Right lobe of liver (tissue), 6 donors: ENCODE results near the gene CES5A. TPM values are rescaled to one million over a fixed set of nuclear protein-coding genes. Genes with fewer than 3 reads are reported as not detected.

ENCODE experiments used
- ATAC-seq, 4 donors: fragments of 200-7000 bp; cut with Tn5 transposase; one replicate each; pipeline ENCODE4 v1.9.1; 2020; ENCODE audit warnings: mild to moderate bottlenecking in 4 of 4, moderate library complexity in 4 of 4
- DNase-seq, 3 donors: peaks; one replicate each; pipeline ENCODE4 v3.0.0-alpha.2; 2020
- H3K27ac ChIP-seq, 3 donors: fragments of 200-600 bp; one replicate each; pipeline ENCODE4 v1.8.0; 2022
- H3K27me3 ChIP-seq, 2 donors: fragments of 200-600 bp; one replicate each; pipeline ENCODE4 v1.8.0; 2022
- H3K36me3 ChIP-seq, 4 donors: fragments of 200-600 bp; sonication (generic) in 1 of 4; one replicate each; pipeline versions ENCODE4 v1.5.1 to v1.8.0; 2017 to 2022; ENCODE audit warnings: control low read depth in 1 of 4
- H3K4me1 ChIP-seq, 4 donors: fragments of 200-600 bp; sonication (generic) in 1 of 4; one replicate each; pipeline versions ENCODE4 v1.5.1 to v1.8.0; 2017 to 2022; ENCODE audit warnings: control low read depth in 1 of 4
- H3K4me3 ChIP-seq, 3 donors: fragments of 200-600 bp; one replicate each; pipeline ENCODE4 v1.8.0; 2022
- H3K9me3 ChIP-seq, 4 donors: fragments of 200-600 bp; sonication (generic) in 1 of 4; one replicate each; pipeline versions ENCODE4 v1.5.1 to v1.8.0; 2017 to 2022; ENCODE audit warnings: control low read depth in 1 of 4
- CTCF ChIP-seq, 4 donors: fragments of 200-600 bp in 3 of 4; fragments of 450-650 bp in 1 of 4; IDR thresholded peaks; one replicate each; pipeline versions ENCODE4 v1.5.1 to v1.8.0; 2016 to 2022; ENCODE audit warnings: antibody characterized with exemption in 4 of 4, mild to moderate bottlenecking in 2 of 4
- POLR2A ChIP-seq: fragments of 450-650 bp; IDR thresholded peaks from one replicate; pipeline ENCODE4 v1.6.1; 2017; ENCODE audit warnings: antibody characterized with exemption, mild to moderate bottlenecking
- WGBS: methylation state at CpG from one replicate; pipeline ENCODE4 v1.1.6; 2018; ENCODE audit warnings: low coverage, low lambda C conversion rate; ENCODE audit not compliant: insufficient coverage; ENCODE audit errors: missing lambda C conversion rate; 5-methylcytosine and 5-hydroxymethylcytosine counted together
- intact Hi-C, 2 donors: fragments of 100-400 bp; cut with DNase I; formaldehyde crosslinking; loops; one replicate each; pipeline versions ENCODE4 v1.11.2 to v1.14.1; 2022
- total RNA-seq, 6 experiments: library from RNA; depleted of rRNA in 2 of 6; stranded (reverse); fragments of >200 nt in 2 of 6; fragmentation: NEBNext Ultra II Directional in 3 of 6; extraction: Animal tissue kit (Norgen Biotek cat#: 25700) in 3 of 6; gene quantifications; one replicate each; pipeline versions ENCODE4 v1.1.0 to v1.2.4, GENCODE V29; 2016 to 2023
- donor health status: DM: no; HTN: yes; CAD: no.
- donor health status: DM: no; HTN: no; CAD: no.
- donor health status: DM: no; HTN: no; CAD: no.
- donor health status: DM: no; HTN: yes; CAD: no.
- donor health status: DM: no; HTN: yes; CAD: no.

CES5A gene
- total RNA-seq, 6 experiments from 2014 or later, result 1.2 to 5.2 (median 2.8) TPM

- Histone ChIP-seq H3K27ac (no peak overlapping the region), H3K36me3 (peaks cover 0 to 93% (median 22%) of the 10 kb centered on the region in 4 donors), H3K4me3 (no peak overlapping the region), H3K4me1 (peaks cover 0 to 5% (median 0%) of the 10 kb centered on the region in 4 donors), H3K9me3 (no peaks in the 10 kb centered on the region), H3K27me3 (no peaks in the 10 kb centered on the region)
- intact Hi-C loops, result no loop called here
- DNase-seq (peak in 1 of 3 donors; percentile 40), ATAC-seq (peak in 1 of 4 donors; percentile 8)
- no CpG with 5 or more reads among the region's 2 CpGs for WGBS
- no peak for TF ChIP-seq POLR2A
- no peak for TF ChIP-seq CTCF (IDR thresholded peaks at IDR 0.05)
Measured at GRCh38 chr16:55812951-55813350, 62.2 kb downstream of the CES5A start.

- DNase-seq (no peak), ATAC-seq (no peak)
- peaks cover 0 to 5% (median 0%) of the 10 kb centered on the region in 4 donors for H3K4me1 ChIP-seq
- peaks cover 0 to 82% (median 19%) of the 10 kb centered on the region in 4 donors for H3K36me3 ChIP-seq
- no peaks in the 10 kb centered on the region for H3K27me3 ChIP-seq
- intact Hi-C loops, result no loop called here
- no peaks in the 10 kb centered on the region for H3K9me3 ChIP-seq
- no peak for TF ChIP-seq POLR2A
- TF ChIP-seq CTCF (IDR thresholded peaks at IDR 0.05), result no peak
- 62% methylated on average over 3 of the region's 4 CpGs for WGBS
- no peak overlapping the region for H3K4me3 ChIP-seq
- peak overlapping the region in 1 of 3 donors; percentile 14 for H3K27ac ChIP-seq
Measured at GRCh38 chr16:55811811-55812210, 63.4 kb downstream of the CES5A start.

GRCh38 chr16:55810451-55810961 lies 64.7 kb downstream of the CES5A start:
- DNase-seq, result peak in 1 of 3 donors; percentile 20
- WGBS, result 60% methylated on average over 7 of the region's 8 CpGs
- ATAC-seq, result no peak
- no peaks in the 10 kb centered on the region for H3K27me3 ChIP-seq
- H3K36me3 ChIP-seq, result peaks cover 0 to 69% (median 16%) of the 10 kb centered on the region in 4 donors
- intact Hi-C loops, result no loop called here
- no peak overlapping the region for H3K4me3 ChIP-seq
- no peak overlapping the region for H3K27ac ChIP-seq
- H3K9me3 ChIP-seq, result no peaks in the 10 kb centered on the region
- TF ChIP-seq POLR2A (no peak), CTCF (IDR thresholded peaks at IDR 0.05) (no peak)
- peaks cover 0 to 5% (median 0%) of the 10 kb centered on the region in 4 donors for H3K4me1 ChIP-seq

GRCh38 chr16:55809851-55810250 lies 65.3 kb downstream of the CES5A start:
- Histone ChIP-seq H3K4me1 (peaks cover 0 to 5% (median 0%) of the 10 kb centered on the region in 4 donors), H3K36me3 (peaks cover 0 to 62% (median 16%) of the 10 kb centered on the region in 4 donors), H3K27me3 (no peaks in the 10 kb centered on the region), H3K27ac (no peak overlapping the region), H3K4me3 (no peak overlapping the region), H3K9me3 (no peaks in the 10 kb centered on the region)
- intact Hi-C loops, result no loop called here
- WGBS, result 83% methylated on average over 2 of the region's 4 CpGs
- TF ChIP-seq CTCF (IDR thresholded peaks at IDR 0.05), result no peak
- TF ChIP-seq POLR2A, result no peak
- DNase-seq (peak in 1 of 3 donors; percentile 37), ATAC-seq (no peak)
